Hepatic stellate cell (primary cell): ENCODE measurements around the gene DNAJC17.

Experiments
- DNase-seq: peaks from one replicate; pipeline ENCODE4 v3.0.0; 2011; ENCODE audit warnings: low spot score

Gene DNAJC17, protein sequence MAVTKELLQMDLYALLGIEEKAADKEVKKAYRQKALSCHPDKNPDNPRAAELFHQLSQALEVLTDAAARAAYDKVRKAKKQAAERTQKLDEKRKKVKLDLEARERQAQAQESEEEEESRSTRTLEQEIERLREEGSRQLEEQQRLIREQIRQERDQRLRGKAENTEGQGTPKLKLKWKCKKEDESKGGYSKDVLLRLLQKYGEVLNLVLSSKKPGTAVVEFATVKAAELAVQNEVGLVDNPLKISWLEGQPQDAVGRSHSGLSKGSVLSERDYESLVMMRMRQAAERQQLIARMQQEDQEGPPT

GRCh38 chr15:40807028-40807887 lies at the start of gene DNAJC17, which contains the start of gene ZFYVE19:
DNAJC17 (minus strand) TSS chr15:40807473; CDS start chr15:40807446, 27 bp downstream.
ZFYVE19 (plus strand) TSS chr15:40807089; CDS start chr15:40807590, 501 bp downstream.
- peak; percentile 94 for DNase-seq

- no peak for DNase-seq
These were observed 49.5 kb upstream of the DNAJC17 start for GRCh38 chr15:40856746-40857145.

GRCh38 chr15:40855706-40856234 lies 48.5 kb upstream of the DNAJC17 start:
- no peak for DNase-seq

- DNase-seq: no peak
These were observed 46.9 kb upstream of the DNAJC17 start for GRCh38 chr15:40854161-40854560.

GRCh38 chr15:40853241-40853890 lies 46.1 kb upstream of the DNAJC17 start:
- DNase-seq: no peak

- no peak for DNase-seq
These were observed 45.3 kb upstream of the DNAJC17 start for GRCh38 chr15:40852529-40852928.

DNA sequence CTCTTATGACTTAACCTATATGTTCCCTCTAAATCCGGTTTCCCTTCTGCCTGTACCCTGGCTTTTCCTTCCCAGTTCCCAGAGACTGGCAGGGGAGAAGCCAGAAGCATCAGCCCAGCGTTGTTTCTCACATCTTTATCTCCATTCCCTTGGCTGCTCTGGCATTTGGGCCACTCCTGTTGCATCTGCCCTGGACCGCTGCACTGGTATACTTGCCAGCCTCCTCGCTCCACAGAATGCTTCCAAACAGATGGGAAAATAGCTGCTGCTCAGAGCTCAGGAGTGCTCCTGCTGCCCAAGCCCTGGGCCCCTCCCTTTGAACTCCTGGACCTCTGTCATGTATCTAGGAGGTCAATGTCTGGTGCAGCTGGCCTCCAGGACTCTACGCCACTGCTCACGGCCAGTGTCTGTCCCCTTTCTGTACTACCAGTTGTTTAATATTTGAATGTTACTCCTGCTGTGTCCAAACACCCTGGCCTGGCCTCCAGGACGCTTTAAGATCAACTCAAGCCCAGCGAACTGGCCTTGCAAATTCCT lies 43.4 kb upstream of the DNAJC17 start:
- DNase-seq: no peak

DNA sequence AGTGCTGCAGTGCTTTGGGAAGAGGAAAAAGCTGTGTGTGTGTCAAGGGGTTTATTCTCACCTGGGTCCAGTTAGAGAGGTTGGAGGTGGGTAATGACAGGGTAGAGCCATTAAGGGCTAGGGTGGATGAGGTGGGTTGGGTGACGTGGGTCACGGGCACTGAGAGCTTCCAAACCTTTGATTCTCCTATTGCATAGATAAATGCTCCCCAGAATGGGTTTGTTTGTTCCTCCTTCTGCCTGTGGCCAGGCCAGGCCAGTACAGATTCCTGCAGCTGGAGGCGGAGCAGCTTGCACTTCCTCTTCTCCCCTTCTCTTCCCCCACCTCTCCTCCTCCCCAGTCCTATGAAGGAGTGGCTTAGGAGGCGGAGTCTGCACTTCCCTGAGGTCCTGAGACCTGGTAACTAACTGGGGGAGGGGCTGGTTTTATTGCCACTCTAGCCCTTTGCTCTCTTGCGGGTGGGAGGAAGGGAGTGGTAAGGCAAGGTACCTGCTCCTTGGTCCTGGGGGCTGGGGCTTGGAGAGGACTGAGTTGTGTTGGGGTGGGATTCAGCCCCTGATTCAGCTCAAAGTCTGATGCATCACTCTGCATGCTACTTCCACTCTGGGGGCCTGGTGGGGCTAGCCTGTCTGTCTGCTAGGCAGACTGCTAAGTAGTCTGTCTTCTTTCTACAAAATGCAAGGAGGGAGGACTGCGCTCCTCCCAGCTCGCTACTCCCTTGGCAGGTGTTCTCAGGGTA lies 40.1 kb upstream of the DNAJC17 start:
- DNase-seq: no peak

DNA sequence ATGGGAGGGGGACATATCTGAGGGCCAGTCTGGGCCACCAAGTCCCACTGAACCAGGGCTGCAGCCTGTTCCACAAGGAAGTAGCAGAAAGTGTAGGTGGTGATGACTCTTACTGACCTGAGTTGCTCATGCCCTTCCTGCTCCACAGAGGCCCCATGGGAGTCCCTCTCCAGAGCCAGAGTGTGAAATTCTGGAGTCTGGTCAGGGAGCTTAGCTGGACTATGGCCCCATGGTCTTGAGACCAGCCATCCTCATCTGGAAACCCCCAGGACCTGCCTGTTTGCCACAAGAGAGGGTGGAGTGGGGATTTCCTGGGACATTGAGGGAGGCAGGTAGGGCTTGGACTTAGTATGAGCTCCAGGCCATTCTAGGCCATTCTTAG lies 39.6 kb upstream of the DNAJC17 start:
- no peak for DNase-seq

DNA sequence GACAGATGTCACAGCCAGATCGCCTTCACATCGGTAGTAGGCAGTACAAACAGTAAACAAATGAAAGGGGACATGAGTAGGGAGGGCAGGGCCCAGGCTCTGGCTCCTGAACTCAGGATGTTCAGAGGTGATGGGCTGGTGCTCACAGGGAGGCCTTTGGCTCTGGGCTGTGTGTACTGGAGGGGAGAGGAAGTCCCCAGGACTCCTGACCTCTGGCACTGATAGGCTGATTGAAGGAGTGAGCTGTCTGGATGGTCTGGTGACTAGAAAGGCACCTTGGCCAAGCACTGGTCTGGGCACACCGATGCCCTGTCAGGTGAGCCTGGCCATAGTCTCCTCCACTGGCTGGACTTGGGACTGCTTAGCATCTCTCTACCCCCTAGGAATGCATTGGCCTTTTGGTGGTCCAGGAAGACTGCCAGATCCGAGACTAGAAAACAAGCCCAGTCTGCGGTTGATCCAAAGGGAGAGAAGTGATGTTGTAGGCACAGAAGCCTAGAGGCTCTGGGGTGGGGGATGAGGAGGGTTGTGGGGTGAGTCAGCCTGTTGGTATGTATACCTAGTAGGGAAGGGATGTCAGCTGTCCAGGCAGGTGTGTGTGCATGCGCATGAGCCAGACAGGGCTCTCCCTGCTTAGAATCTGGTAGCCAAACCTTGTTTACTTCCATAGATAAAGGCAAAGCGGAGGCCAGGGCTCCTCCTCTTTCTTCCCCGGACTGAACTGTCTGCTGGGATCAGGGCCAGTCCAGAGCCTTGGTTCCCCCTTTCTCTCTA lies 38.4 kb upstream of the DNAJC17 start:
- DNase-seq: no peak

DNA sequence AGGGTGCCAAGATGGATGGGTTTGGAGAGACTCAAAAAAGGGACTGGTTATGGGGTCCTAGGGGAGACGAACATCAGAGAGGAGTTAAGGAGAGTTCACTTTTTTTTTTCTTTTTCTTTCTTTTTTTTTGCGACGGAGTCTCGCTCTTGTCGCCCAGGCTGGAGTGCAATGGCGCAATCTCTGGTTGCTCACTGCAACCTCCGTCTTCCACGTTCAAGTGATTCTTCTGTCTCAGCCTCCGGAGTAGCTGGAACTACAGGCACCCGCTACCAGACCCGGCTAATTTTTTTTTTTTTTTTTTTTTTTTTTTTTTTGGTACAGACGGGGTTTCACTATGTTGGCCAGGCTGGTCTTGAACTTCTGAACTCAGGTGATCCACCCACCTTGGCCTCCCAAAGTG lies 37.8 kb upstream of the DNAJC17 start:
- DNase-seq: no peak

- no peak for DNase-seq
These were observed 37.4 kb upstream of the DNAJC17 start for GRCh38 chr15:40844696-40845030.

GRCh38 chr15:40843885-40844695 lies 36.8 kb upstream of the DNAJC17 start, which contains the start of gene SPINT1:
SPINT1 (plus strand) TSS chr15:40844048; CDS start chr15:40844555, 507 bp downstream.
- DNase-seq: no peak

GRCh38 chr15:40843261-40843884 lies 36.1 kb upstream of the DNAJC17 start:
- DNase-seq: no peak

GRCh38 chr15:40841741-40842140 lies 34.5 kb upstream of the DNAJC17 start:
- DNase-seq: no peak

DNA sequence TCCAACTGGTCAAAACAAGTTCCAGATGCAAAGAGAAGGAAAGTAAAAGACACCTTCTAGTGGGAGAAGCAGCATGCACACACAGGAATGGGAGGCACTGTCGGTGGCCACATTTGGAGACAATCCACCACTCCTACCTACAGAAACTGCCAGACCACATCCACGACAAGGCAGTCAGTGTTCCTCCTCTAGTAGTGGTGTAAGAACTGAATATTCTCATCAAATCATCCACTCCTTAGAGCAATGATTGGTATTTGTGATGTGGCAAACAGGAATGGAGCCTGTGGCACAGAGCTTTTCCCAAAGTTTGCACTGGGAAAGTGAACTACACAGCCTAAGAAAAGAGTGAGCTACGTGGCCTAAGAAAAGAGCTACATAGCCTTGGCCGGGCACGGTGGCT lies 31.5 kb upstream of the DNAJC17 start:
- DNase-seq: no peak

DNA sequence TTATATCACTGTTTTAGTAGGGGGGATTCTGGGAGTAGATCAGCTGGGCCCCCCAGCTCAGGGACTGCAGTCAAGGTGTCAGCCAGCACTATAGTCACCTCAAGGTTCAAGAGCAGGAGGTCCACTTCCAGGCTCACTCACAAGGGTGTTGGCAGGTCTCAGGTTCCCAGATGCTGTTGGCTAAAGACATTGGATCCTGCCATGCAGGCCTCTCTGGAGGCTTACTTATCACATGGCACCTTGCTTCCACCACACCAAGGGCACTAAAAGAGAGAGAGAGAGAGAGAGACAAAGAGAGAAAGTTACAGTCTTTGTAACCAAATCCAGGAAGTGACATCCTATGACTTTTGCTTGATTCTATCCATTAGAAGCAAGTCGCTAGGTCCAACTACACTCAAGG lies 28.7 kb upstream of the DNAJC17 start:
- DNase-seq: no peak

GRCh38 chr15:40832903-40833302 lies 25.6 kb upstream of the DNAJC17 start:
- no peak for DNase-seq

GRCh38 chr15:40831861-40832260 lies 24.6 kb upstream of the DNAJC17 start:
- no peak for DNase-seq
